Measurements from ENCODE around the gene PTDSS2.
"Not testable (repeated sequence)": the region's sequence is repeated elsewhere in the genome, so short reads cannot be mapped to it uniquely, and the experiment has no call there.

GRCh38 chr11:424766-425165, 25.3 kb upstream of the PTDSS2 start:
- TF ChIP-seq CTCF (IDR thresholded peaks at IDR 0.05); POLR2A (IDR thresholded peaks at IDR 0.05; ENCODE audit: low read depth): not testable (repeated sequence)
